ENCODE results near the gene HIRA.

DNA sequence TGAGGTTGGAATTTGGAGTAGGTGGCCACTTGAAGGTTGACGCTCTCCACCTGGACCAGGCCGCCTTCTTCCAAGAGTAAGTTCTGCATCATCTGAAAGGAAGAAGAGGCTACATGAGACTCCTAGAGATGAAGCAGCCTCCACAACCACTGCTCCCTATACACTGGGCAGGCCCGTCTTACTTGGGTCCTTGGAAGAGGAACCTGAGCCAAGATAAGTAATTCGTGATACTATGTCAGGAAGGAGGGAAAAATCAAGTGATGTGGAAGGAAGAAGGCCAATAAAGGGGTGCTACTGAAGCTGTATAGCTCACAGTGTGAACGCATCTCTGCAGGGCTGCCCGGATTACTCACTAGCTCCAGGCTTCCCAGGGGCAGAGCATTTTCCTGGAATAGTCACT, 36.4 kb upstream of the HIRA start:
- TF ChIP-seq CTCF (conservative IDR thresholded peaks at IDR 0.05; ENCODE audit: low read depth in 2 of 2) (no peak), ZNF114 (CRISPR knock-in tag; IDR thresholded peaks at IDR 0.05) (no peak), POLR2AphosphoS5 (IDR thresholded peaks at IDR 0.05; ENCODE audit: low read depth) (no peak), EZH2 (IDR thresholded peaks at IDR 0.05; ENCODE audit: low read depth, unreplicated experiment) (no peak), REST (IDR thresholded peaks at IDR 0.05; ENCODE audit: unreplicated experiment) (no peak), ETS1 (IDR thresholded peaks at IDR 0.05) (no peak), CREB1 (CRISPR knock-in tag; IDR thresholded peaks at IDR 0.05; ENCODE audit: low read depth) (no peak)
